Hematopoietic multipotent progenitor cell treated with erythropoietin and hydrocortisone succinate and interleukin-3 and kit ligand, for 15 days (in vitro differentiated cells): ENCODE measurements around the gene FBXO46.

Experiments used
- DNase-seq: peaks from one replicate; pipeline ENCODE4 v3.0.0-alpha.2; 2015; ENCODE audit warnings: low spot score

Gene FBXO46

DNA sequence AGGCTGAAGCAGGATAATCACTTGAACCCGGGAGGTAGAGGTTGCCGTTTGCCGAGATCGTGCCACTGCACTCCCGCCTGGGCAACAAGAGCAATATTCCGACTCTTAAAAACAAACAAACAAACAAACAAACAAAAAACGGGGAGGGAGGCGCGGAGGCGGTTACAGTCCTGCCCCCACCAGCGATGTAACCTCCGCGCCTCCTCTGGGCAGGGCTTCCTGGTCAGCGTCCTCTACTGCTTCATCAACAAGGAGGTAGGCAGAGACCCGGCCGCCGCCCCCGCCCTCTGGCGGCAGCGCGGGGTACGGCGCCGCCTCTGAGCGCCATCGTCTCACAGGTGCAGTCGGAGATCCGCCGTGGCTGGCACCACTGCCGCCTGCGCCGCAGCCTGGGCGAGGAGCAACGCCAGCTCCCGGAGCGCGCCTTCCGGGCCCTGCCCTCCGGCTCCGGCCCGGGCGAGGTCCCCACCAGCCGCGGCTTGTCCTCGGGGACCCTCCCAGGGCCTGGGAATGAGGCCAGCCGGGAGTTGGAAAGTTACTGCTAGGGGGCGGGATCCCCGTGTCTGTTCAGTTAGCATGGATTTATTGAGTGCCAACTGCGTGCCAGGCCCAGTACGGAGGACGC is 49.2 kb downstream of the FBXO46 start:
- peak; percentile 79 for DNase-seq

DNA sequence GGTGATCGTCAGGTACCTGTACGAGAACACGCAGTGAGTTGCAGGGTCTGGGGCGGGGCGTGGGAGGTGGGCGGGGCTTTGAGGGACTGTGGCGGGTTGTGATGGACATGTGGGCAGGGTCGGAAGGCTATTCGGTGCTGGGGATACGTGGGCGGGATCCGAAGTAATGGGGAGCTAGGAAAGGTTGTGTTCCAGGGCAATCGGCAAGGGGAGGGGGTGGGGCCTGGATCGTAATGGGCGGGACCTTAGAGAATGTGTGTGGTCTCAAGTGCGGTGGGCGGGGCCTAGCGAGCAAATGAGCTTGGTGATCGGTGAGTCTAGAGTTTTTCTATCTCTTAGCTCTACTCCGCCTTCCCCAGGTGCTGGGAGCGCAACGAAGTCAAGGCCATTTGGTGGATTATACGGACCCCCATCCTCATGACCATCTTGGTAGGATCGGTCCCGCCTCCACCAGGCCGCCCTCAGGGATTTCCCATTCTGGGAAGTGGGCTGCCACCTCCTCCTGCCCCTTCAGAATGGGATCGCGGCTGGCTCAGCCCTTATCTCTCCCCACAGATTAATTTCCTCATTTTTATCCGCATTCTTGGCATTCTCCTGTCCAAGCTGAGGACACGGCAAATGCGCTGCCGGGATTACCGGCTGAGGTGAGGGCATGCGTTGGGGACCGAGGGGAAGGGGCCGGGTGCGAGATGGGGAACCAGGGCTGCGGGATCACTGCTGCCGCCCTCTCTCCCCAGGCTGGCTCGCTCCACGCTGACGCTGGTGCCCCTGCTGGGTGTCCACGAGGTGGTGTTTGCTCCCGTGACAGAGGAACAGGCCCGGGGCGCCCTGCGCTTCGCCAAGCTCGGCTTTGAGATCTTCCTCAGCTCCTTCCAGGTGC is 53.1 kb downstream of the FBXO46 start:
- DNase-seq, result peak; percentile 69

DNA sequence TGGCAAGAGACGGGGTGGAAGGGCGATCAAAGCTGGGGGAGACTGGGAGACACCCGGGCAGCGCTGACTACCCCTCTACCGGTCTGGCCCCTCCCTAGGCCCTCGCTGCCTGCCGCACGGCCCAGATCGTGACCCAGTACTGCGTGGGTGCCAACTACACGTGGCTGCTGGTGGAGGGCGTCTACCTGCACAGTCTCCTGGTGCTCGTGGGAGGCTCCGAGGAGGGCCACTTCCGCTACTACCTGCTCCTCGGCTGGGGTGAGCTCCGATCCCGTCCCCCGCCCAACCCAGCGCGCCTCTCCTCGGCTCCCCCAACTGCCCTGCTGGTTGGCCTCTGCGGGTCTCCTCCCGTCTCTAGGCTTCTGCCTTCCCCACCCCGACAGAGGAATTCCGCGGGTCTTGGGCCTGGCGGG is 53.8 kb downstream of the FBXO46 start:
- DNase-seq, result no peak

DNA sequence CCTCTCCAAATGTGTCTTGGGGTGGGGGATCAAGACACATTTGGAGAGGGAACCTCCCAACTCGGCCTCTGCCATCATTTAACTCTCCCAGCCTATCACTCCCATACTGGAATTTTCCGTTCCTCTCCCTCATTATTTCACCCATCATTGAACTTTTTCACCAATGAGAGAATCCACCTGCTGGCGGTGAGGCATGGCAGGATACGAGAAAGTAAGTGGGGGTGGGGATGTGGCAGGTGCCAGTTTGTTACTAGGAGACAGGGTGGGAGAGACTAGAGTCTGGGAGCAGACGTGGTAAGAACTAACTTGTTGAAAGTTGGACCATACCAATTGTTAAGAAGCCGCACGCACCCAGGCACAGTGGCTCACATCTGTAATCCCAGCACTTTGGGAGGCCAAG is 55.8 kb downstream of the FBXO46 start:
- DNase-seq, result no peak

- DNase-seq, result peak; percentile 83
These were observed 59.8 kb downstream of the FBXO46 start for GRCh38 chr19:45670670-45671453.

DNA sequence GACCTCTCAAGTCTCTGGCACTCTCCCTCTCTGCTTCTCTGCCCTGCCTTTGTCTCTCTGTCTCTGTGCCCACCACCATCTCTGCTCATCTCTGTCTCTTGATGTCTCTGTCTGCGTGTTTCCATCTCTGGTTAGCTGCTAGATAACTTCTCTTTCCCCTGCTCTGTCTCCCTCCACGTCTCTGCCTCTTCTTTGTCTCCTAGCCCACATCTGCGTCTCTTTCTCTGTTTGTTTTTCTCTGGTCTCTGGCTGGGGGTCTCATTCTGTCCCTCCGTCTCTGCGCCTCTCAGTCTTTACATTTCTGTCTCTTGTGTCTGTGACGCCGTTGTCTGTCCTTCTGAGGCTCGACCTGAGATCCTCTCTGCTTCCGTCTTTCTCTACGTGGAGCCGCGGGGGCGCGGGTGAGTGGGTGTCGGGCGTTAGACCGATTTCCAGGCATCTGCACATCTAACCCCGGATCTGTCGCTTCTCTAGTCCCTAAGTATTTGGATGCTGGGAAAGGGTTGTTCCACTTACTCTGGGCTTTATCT is 62.3 kb downstream of the FBXO46 start:
- DNase-seq, result no peak

GRCh38 chr19:45667620-45668341 is 62.9 kb downstream of the FBXO46 start, which contains the start of gene GIPR:
GIPR (plus strand) TSS chr19:45668221; CDS start chr19:45669521, 1,300 bp downstream.
- no peak for DNase-seq

DNA sequence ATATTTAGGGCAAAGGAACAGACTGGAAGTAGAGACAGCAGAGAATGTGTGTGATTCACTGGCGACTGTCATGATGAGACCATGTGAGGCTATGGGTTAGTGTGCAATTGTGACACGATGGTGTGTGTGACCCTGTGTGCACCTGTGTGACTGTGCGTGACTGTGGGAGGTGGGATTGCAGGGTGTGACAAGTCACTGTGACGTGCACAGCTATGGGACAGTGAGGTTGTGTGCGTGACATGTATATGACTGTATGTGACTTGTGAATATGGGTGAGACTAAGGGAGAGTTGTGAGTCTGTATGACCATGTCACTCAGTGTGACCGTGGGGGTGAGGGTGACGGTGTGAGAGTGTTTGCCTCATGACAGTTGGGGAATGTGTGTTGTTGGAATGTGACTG is 66.1 kb downstream of the FBXO46 start:
- no peak for DNase-seq

DNA sequence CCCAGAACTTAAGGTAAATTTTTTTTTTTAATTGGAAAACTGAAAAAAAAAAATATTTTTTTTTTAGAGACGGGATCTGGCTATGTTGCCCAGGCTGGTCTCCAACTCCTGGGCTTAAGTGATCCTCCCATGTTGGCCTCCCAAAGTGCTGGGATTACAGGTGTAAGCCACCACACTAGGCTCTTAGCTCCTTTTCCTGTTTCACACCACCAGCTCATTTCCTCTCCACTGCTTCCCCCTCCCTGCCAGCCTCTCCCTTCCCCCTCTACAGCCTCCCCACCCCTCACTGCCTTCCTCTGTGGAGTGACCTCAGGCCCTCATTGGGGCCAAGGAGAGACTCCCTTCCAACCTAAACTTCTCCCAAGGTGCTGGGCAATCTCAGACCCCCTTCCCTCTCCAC is 66.9 kb downstream of the FBXO46 start:
- DNase-seq, result no peak

DNA sequence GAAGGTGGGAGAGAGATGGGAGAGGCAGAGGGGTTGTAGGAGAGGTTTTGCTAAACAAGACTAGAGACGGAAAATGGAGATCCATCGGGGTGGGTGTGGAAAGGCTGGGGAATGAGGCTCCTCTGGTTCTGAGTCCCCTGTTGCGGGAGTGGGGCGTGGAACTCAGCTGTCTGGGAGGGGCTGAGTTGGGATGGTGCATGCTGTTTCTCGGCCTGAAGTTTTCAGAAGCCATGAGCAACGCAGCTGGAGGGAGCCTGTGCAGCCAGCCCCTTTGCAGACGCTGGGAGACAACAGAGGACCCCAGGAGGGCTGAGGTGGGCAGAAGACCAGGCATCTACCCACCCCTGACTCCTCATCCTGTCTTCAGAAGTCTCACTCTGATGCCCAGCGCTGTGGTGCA is 70.1 kb downstream of the FBXO46 start:
- no peak for DNase-seq
